GM08714 (cell line): ENCODE measurements around the gene ADSS1.

Experiments used
- H3K4me3 ChIP-seq: fragments of 200-500 bp; sonication (Bioruptor generic); 2 replicates; pipeline ENCODE4 v1.5.1; 2014; ENCODE audit warnings: mild to moderate bottlenecking, low read length, inconsistent platforms
- ZNF274 ChIP-seq: IDR thresholded peaks from 2 replicates; pipeline ENCODE4 v1.6.1; 2012; ENCODE audit warnings: mild to moderate bottlenecking, low read depth, low read length

Gene ADSS1

GRCh38 chr14:104758981-104759969 lies 35.2 kb downstream of the ADSS1 start:
- no peak overlapping the region for H3K4me3 ChIP-seq
- TF ChIP-seq ZNF274 = no peak

GRCh38 chr14:104765517-104765916 lies 41.5 kb downstream of the ADSS1 start:
- no peak for TF ChIP-seq ZNF274

GRCh38 chr14:104766256-104766862 lies 42.3 kb downstream of the ADSS1 start:
- no peak for TF ChIP-seq ZNF274
- no peak overlapping the region for H3K4me3 ChIP-seq

More at GRCh38 chr14:104765517-104765916, 41.5 kb downstream of the ADSS1 start:
- no peak overlapping the region for H3K4me3 ChIP-seq

GRCh38 chr14:104766863-104767633 lies 43.0 kb downstream of the ADSS1 start:
- H3K4me3 ChIP-seq = no peak overlapping the region
- no peak for TF ChIP-seq ZNF274

- no peak for TF ChIP-seq ZNF274
- no peak overlapping the region for H3K4me3 ChIP-seq
Measured at GRCh38 chr14:104767634-104767918, 43.5 kb downstream of the ADSS1 start.

GRCh38 chr14:104768437-104769323 lies 44.7 kb downstream of the ADSS1 start:
- no peak overlapping the region for H3K4me3 ChIP-seq
- no peak for TF ChIP-seq ZNF274

GRCh38 chr14:104769324-104770071 lies 45.5 kb downstream of the ADSS1 start:
- no peak for TF ChIP-seq ZNF274
- no peak overlapping the region for H3K4me3 ChIP-seq

GRCh38 chr14:104770072-104770579 lies 46.1 kb downstream of the ADSS1 start:
- H3K4me3 ChIP-seq = no peak overlapping the region
- TF ChIP-seq ZNF274 = no peak

GRCh38 chr14:104770851-104771272 lies 46.8 kb downstream of the ADSS1 start:
- TF ChIP-seq ZNF274 = no peak
- no peak overlapping the region for H3K4me3 ChIP-seq

GRCh38 chr14:104771374-104771773 lies 47.3 kb downstream of the ADSS1 start:
- TF ChIP-seq ZNF274 = no peak

GRCh38 chr14:104771918-104772706 lies 48.1 kb downstream of the ADSS1 start:
- H3K4me3 ChIP-seq = no peak overlapping the region
- no peak for TF ChIP-seq ZNF274

More at GRCh38 chr14:104771374-104771773, 47.3 kb downstream of the ADSS1 start:
- no peak overlapping the region for H3K4me3 ChIP-seq
